ENCODE results near the gene EPHA3. TPM values are rescaled to one million over a fixed set of nuclear protein-coding genes. Genes with fewer than 3 reads are reported as not detected.

EPHA3 gene
- total RNA-seq, 2 donors from 2014 or later: 0.15 to 0.18 TPM

GRCh38 chr3:89436846-89437245, 329.4 kb downstream of the EPHA3 start:
- no peak overlapping the region for H3K27ac ChIP-seq (ENCODE audit: low read depth, low read length)
- 100% methylated on average over 2 of the region's 3 CpGs; no CpG with 5 or more reads in 1 of the 2 experiments for WGBS, 2 experiments (ENCODE audit: insufficient coverage in 1 of 2, insufficient read length in 1 of 2)

GRCh38 chr3:89440386-89440785, 333.0 kb downstream of the EPHA3 start:
- no peaks in the 10 kb centered on the region for H3K9me3 Mint-ChIP-seq
- no peaks in the 10 kb centered on the region for H3K36me3 ChIP-seq (ENCODE audit: control insufficient read depth, insufficient read depth, low read length)
- WGBS, 2 experiments (ENCODE audit: insufficient coverage in 1 of 2, insufficient read length in 1 of 2): 91 to 94% methylated on average over 4 of the region's 4 CpGs
- H3K27me3 Mint-ChIP-seq (ENCODE audit: insufficient read depth): no peaks in the 10 kb centered on the region
- no peak overlapping the region for H3K4me3 Mint-ChIP-seq
- no peak overlapping the region for H3K27ac Mint-ChIP-seq
- H3K4me1 ChIP-seq (ENCODE audit: control insufficient read depth, insufficient read depth, low read length): no peaks in the 10 kb centered on the region
- no peak overlapping the region for H3K9ac ChIP-seq (ENCODE audit: extremely low read depth, low read length, poor library complexity, severe bottlenecking)
- DNase-seq: no peak
- no peaks in the 10 kb centered on the region for H3K27me3 ChIP-seq (ENCODE audit: control insufficient read depth, insufficient read depth, low read length, poor library complexity, severe bottlenecking)
- no peaks in the 10 kb centered on the region for H3K36me3 Mint-ChIP-seq (ENCODE audit: low read depth)
- no peak overlapping the region for H3K27ac ChIP-seq (ENCODE audit: low read depth, low read length)
- H3K9me3 ChIP-seq (ENCODE audit: control insufficient read depth, low read length): no peaks in the 10 kb centered on the region
- no peak for TF ChIP-seq CTCF (conservative IDR thresholded peaks at IDR 0.05)
- H3K4me1 Mint-ChIP-seq: no peaks in the 10 kb centered on the region
- H3K4me3 ChIP-seq (ENCODE audit: low read length): no peak overlapping the region

More at GRCh38 chr3:89436846-89437245, 329.4 kb downstream of the EPHA3 start:
- Mint-ChIP-seq H3K4me3 (no peak overlapping the region), H3K36me3 (ENCODE audit: low read depth) (no peaks in the 10 kb centered on the region), H3K27me3 (ENCODE audit: insufficient read depth) (no peaks in the 10 kb centered on the region), H3K4me1 (no peaks in the 10 kb centered on the region), H3K9me3 (no peaks in the 10 kb centered on the region), H3K27ac (no peak overlapping the region)
- no peak for TF ChIP-seq CTCF (conservative IDR thresholded peaks at IDR 0.05)
- DNase-seq: no peak
- Histone ChIP-seq H3K4me1 (ENCODE audit: control insufficient read depth, insufficient read depth, low read length) (no peaks in the 10 kb centered on the region), H3K9ac (ENCODE audit: extremely low read depth, low read length, poor library complexity, severe bottlenecking) (no peak overlapping the region), H3K9me3 (ENCODE audit: control insufficient read depth, low read length) (no peaks in the 10 kb centered on the region), H3K27me3 (ENCODE audit: control insufficient read depth, insufficient read depth, low read length, poor library complexity, severe bottlenecking) (no peaks in the 10 kb centered on the region), H3K36me3 (ENCODE audit: control insufficient read depth, insufficient read depth, low read length) (no peaks in the 10 kb centered on the region), H3K4me3 (ENCODE audit: low read length) (no peak overlapping the region)

- Histone ChIP-seq H3K9ac (ENCODE audit: extremely low read depth, low read length, poor library complexity, severe bottlenecking) (no peak overlapping the region), H3K27ac (ENCODE audit: low read depth, low read length) (no peak overlapping the region), H3K36me3 (ENCODE audit: control insufficient read depth, insufficient read depth, low read length) (no peaks in the 10 kb centered on the region), H3K27me3 (ENCODE audit: control insufficient read depth, insufficient read depth, low read length, poor library complexity, severe bottlenecking) (no peaks in the 10 kb centered on the region), H3K9me3 (ENCODE audit: control insufficient read depth, low read length) (no peaks in the 10 kb centered on the region), H3K4me1 (ENCODE audit: control insufficient read depth, insufficient read depth, low read length) (no peaks in the 10 kb centered on the region), H3K4me3 (ENCODE audit: low read length) (no peak overlapping the region)
- Mint-ChIP-seq H3K27ac (no peak overlapping the region), H3K4me3 (no peak overlapping the region), H3K9me3 (no peaks in the 10 kb centered on the region), H3K4me1 (no peaks in the 10 kb centered on the region), H3K27me3 (ENCODE audit: insufficient read depth) (no peaks in the 10 kb centered on the region), H3K36me3 (ENCODE audit: low read depth) (no peaks in the 10 kb centered on the region)
- TF ChIP-seq CTCF (conservative IDR thresholded peaks at IDR 0.05): no peak
- no peak for DNase-seq
Measured at GRCh38 chr3:89441141-89441540, 333.7 kb downstream of the EPHA3 start.
